H9 (cell line): Measurements from ENCODE around the gene CEACAM4. TPM values are rescaled to one million over a fixed set of nuclear protein-coding genes. Genes with fewer than 3 reads are reported as not detected.

ENCODE experiments used
- DNase-seq: peaks from one replicate; pipeline ENCODE4 v3.0.0-alpha.2; 2017
- H2AFZ ChIP-seq: one replicate; pipeline ENCODE4 v1.6.1; 2013; ENCODE audit warnings: mild to moderate bottlenecking, low read length, control low read depth, moderate library complexity
- H2AK5ac ChIP-seq: 2 replicates; pipeline ENCODE4 v1.6.1; 2013; ENCODE audit warnings: low read length, control low read depth, mixed read lengths; ENCODE audit not compliant: insufficient read length
- H2BK120ac ChIP-seq: one replicate; pipeline ENCODE4 v1.6.1; 2013; ENCODE audit warnings: low read depth, mild to moderate bottlenecking, low read length, control low read depth, inconsistent platforms; ENCODE audit not compliant: poor library complexity, severe bottlenecking
- H2BK12ac ChIP-seq: 2 replicates; pipeline ENCODE4 v1.6.1; 2013; ENCODE audit warnings: low read length, control low read depth, mixed read lengths, low read depth; ENCODE audit not compliant: insufficient read length
- H2BK15ac ChIP-seq: 2 replicates; pipeline ENCODE4 v1.6.1; 2013; ENCODE audit warnings: low read depth, low read length, control low read depth
- H2BK20ac ChIP-seq: one replicate; pipeline ENCODE4 v1.6.1; 2013; ENCODE audit warnings: low read depth, mild to moderate bottlenecking, low read length, control low read depth, inconsistent platforms; ENCODE audit not compliant: poor library complexity, severe bottlenecking
- H2BK5ac ChIP-seq: 2 replicates; pipeline ENCODE4 v1.6.1; 2013; ENCODE audit warnings: low read length, control low read depth, mixed read lengths; ENCODE audit not compliant: insufficient read length
- H3K14ac ChIP-seq: 2 replicates; pipeline ENCODE4 v1.6.1; 2013; ENCODE audit warnings: low read length, control low read depth; ENCODE audit not compliant: insufficient read depth
- H3K18ac ChIP-seq: 2 replicates; pipeline ENCODE4 v1.6.1; 2013; ENCODE audit warnings: low read depth, mild to moderate bottlenecking, mixed read lengths, low read length, control low read depth; ENCODE audit not compliant: insufficient read length
- H3K23ac ChIP-seq: 2 replicates; pipeline ENCODE4 v1.6.1; 2013; ENCODE audit warnings: low read length, control low read depth, mixed read lengths, low read depth; ENCODE audit not compliant: insufficient read length
- H3K23me2 ChIP-seq: 2 replicates; pipeline ENCODE4 v1.6.1; 2013; ENCODE audit warnings: low read depth, mild to moderate bottlenecking, mixed read lengths, low read length, control low read depth; ENCODE audit not compliant: insufficient read length, poor library complexity, severe bottlenecking
- H3K27ac ChIP-seq: 2 replicates; pipeline ENCODE4 v1.5.1; 2013; ENCODE audit warnings: low read length, control low read depth, mixed read lengths, low read depth; ENCODE audit not compliant: insufficient read length
- H3K27me3 ChIP-seq: 2 replicates; pipeline ENCODE4 v1.6.1; 2013; ENCODE audit warnings: low read length, control low read depth, inconsistent platforms; ENCODE audit not compliant: insufficient read depth
- H3K4ac ChIP-seq: 2 replicates; pipeline ENCODE4 v1.6.1; 2013; ENCODE audit warnings: low read depth, mild to moderate bottlenecking, control low read depth, inconsistent platforms, low read length, moderate library complexity
- H3K4me1 ChIP-seq: 2 replicates; pipeline ENCODE4 v1.6.1; 2013; ENCODE audit warnings: low read length, control low read depth, inconsistent platforms; ENCODE audit not compliant: insufficient read depth
- H3K4me2 ChIP-seq: 2 replicates; pipeline ENCODE4 v1.6.1; 2013; ENCODE audit warnings: low read length, control low read depth, mixed read lengths; ENCODE audit not compliant: insufficient read length, insufficient read depth
- H3K56ac ChIP-seq: 2 replicates; pipeline ENCODE4 v1.6.1; 2013; ENCODE audit warnings: low read depth, mild to moderate bottlenecking, mixed read lengths, low read length, control low read depth; ENCODE audit not compliant: insufficient read length
- H3K79me1 ChIP-seq: 2 replicates; pipeline ENCODE4 v1.6.1; 2013; ENCODE audit warnings: low read depth, mild to moderate bottlenecking, moderate library complexity, low read length, control low read depth, inconsistent platforms; ENCODE audit not compliant: insufficient read depth, poor library complexity, severe bottlenecking
- H3K79me2 ChIP-seq: 2 replicates; pipeline ENCODE4 v1.6.1; 2013; ENCODE audit warnings: low read length, control low read depth, inconsistent platforms; ENCODE audit not compliant: insufficient read depth
- H3K9ac ChIP-seq: 2 replicates; pipeline ENCODE4 v1.6.1; 2013; ENCODE audit warnings: low read length, control low read depth, mixed read lengths; ENCODE audit not compliant: insufficient read length; ENCODE audit errors: extremely low read depth
- H3K9me3 ChIP-seq: one replicate; pipeline ENCODE4 v1.6.1; 2013; ENCODE audit warnings: low read depth, low read length, inconsistent platforms; ENCODE audit not compliant: control insufficient read depth
- H3T11ph ChIP-seq: one replicate; pipeline ENCODE4 v1.6.1; 2013; ENCODE audit warnings: mild to moderate bottlenecking, low read length, control low read depth, inconsistent platforms
- H4K20me1 ChIP-seq: one replicate; pipeline ENCODE4 v1.6.1; 2013; ENCODE audit not compliant: control insufficient read depth, insufficient read length, insufficient read depth
- H4K5ac ChIP-seq: 2 replicates; pipeline ENCODE4 v1.6.1; 2013; ENCODE audit warnings: low read depth, mild to moderate bottlenecking, mixed read lengths, low read length, control low read depth; ENCODE audit not compliant: insufficient read length
- H4K8ac ChIP-seq: replicated peaks from 2 replicates; pipeline ENCODE4 v1.6.1; 2013; ENCODE audit warnings: low read length, control low read depth, mixed read lengths, low read depth; ENCODE audit not compliant: insufficient read length
- H4K91ac ChIP-seq: 2 replicates; pipeline ENCODE4 v1.6.1; 2013; ENCODE audit warnings: low read depth, mild to moderate bottlenecking, moderate library complexity, mixed read lengths, low read length, control low read depth; ENCODE audit not compliant: insufficient read length
- H3K27ac Mint-ChIP-seq, 3 experiments: 2 replicates in 2 of 3; 3 replicates in 1 of 3; pipeline ENCODE4 v1.8.0; 2020 to 2021; ENCODE audit warnings: mixed read lengths in 3 of 3, mild to moderate bottlenecking in 1 of 3, moderate library complexity in 1 of 3
- H3K27me3 Mint-ChIP-seq: 2 replicates; pipeline ENCODE4 v1.8.0; 2021; ENCODE audit warnings: low read depth, mild to moderate bottlenecking, moderate library complexity, mixed read lengths
- H3K36me3 Mint-ChIP-seq, 3 experiments: 2 replicates in 2 of 3; 3 replicates in 1 of 3; pipeline ENCODE4 v1.8.0; 2020 to 2021; ENCODE audit warnings: low read depth in 3 of 3, mixed read lengths in 3 of 3; ENCODE audit not compliant: insufficient read depth in 1 of 3
- H3K4me1 Mint-ChIP-seq, 2 experiments: 2 replicates each; pipeline ENCODE4 v1.8.0; 2020; ENCODE audit warnings: mixed read lengths in 2 of 2
- H3K4me3 Mint-ChIP-seq, 2 experiments: 2 replicates in 1 of 2; 3 replicates in 1 of 2; pipeline ENCODE4 v1.8.0; 2020 to 2021; ENCODE audit warnings: mild to moderate bottlenecking in 2 of 2, mixed read lengths in 2 of 2, moderate library complexity in 1 of 2
- H3K9me3 Mint-ChIP-seq, 2 experiments: 2 replicates in 1 of 2; 3 replicates in 1 of 2; pipeline ENCODE4 v1.8.0; 2020; ENCODE audit warnings: mild to moderate bottlenecking in 2 of 2, mixed read lengths in 2 of 2, moderate library complexity in 1 of 2
- CTCF ChIP-seq: fragments of 200-600 bp; sonication (generic); conservative IDR thresholded peaks from 3 replicates; pipeline ENCODE4 v1.8.0; 2021; ENCODE audit warnings: antibody characterized with exemption, mild to moderate bottlenecking
- WGBS: extraction: QIAGEN DNeasy Blood & Tissue Kit; methylation state at CpG from one replicate; pipeline ENCODE4 v1.1.7; 2013; ENCODE audit warnings: missing lambda C conversion rate, low lambda C conversion rate, mixed read lengths; ENCODE audit not compliant: insufficient read length; ENCODE audit errors: extremely low coverage; 5-methylcytosine and 5-hydroxymethylcytosine counted together
- total RNA-seq: library from RNA; stranded (reverse); gene quantifications from 2 replicates; pipeline ENCODE4 v1.2.1, GENCODE V29; 2021

The CEACAM4 gene
- total RNA-seq, 1 experiment from 2014 or later: not detected

- Histone ChIP-seq H3K9me3 (no peaks in the 10 kb centered on the region), H4K91ac (no peak overlapping the region), H2BK12ac (no peak overlapping the region), H2AFZ (no peak overlapping the region), H3K79me1 (no peaks in the 10 kb centered on the region), H3K4me1 (no peaks in the 10 kb centered on the region), H3K27me3 (peaks cover 10% of the 10 kb centered on the region; the same call in 1 of the 2 replicates), H3K56ac (no peak overlapping the region), H3K18ac (no peak overlapping the region), H3K23me2 (no peaks in the 10 kb centered on the region), H2BK120ac (no peak overlapping the region), H4K8ac (no peak overlapping the region), H3K23ac (no peak overlapping the region), H3T11ph (no peak overlapping the region), H3K79me2 (no peaks in the 10 kb centered on the region), H2BK15ac (no peak overlapping the region), H2AK5ac (no peak overlapping the region), H3K4me2 (no peak overlapping the region), H3K27ac (no peak overlapping the region), H4K5ac (no peak overlapping the region), H3K4ac (no peak overlapping the region), H3K14ac (no peak overlapping the region; the same call in 1 of the 2 replicates), H2BK20ac (no peak overlapping the region), H3K9ac (no peak overlapping the region), H4K20me1 (no peaks in the 10 kb centered on the region), H2BK5ac (no peak overlapping the region)
- H3K4me1 Mint-ChIP-seq: no peaks in the 10 kb centered on the region
- no peak overlapping the region for H3K27ac Mint-ChIP-seq
- WGBS: no CpG with 5 or more reads among the region's 11 CpGs
- H3K9me3 Mint-ChIP-seq: peaks cover 47 to 75% of the 10 kb centered on the region in 2 experiments
- H3K4me3 Mint-ChIP-seq: no peak overlapping the region
- TF ChIP-seq CTCF: no peak
- DNase-seq: no peak
- peaks cover 3% of the 10 kb centered on the region for H3K27me3 Mint-ChIP-seq
- H3K36me3 Mint-ChIP-seq: peaks cover 0 to 6% (median 0%) of the 10 kb centered on the region in 3 experiments; a peak in 2 of 7 replicates
Observed at GRCh38 chr19:41569481-41570150, 57.3 kb downstream of the CEACAM4 start.

Other genes with a start within 250 kb of the CEACAM4 start
- 58.7 and 62.1 TPM in 2 replicates for gene EXOSC5, start 229.7 kb downstream of the CEACAM4 start, total RNA-seq
- gene BCKDHA, start 229.3 kb downstream of the CEACAM4 start, total RNA-seq: 21.1 and 28.3 TPM in 2 replicates
- 0.86 and 0.96 TPM in 2 replicates for gene B3GNT8, start 199.7 kb downstream of the CEACAM4 start, total RNA-seq
- gene DMAC2, start 187.2 kb downstream of the CEACAM4 start, total RNA-seq: 70.5 and 74.7 TPM in 2 replicates
- not detected in 2 replicates for gene ERICH4, start 183.9 kb downstream of the CEACAM4 start, total RNA-seq
- not detected in 2 replicates for gene CEACAM21, start 50.9 kb downstream of the CEACAM4 start, total RNA-seq
- gene CEACAM7, start 61.2 kb upstream of the CEACAM4 start, total RNA-seq: not detected in 2 replicates
- not detected in 2 replicates for gene CEACAM5, start 81.6 kb upstream of the CEACAM4 start, total RNA-seq
- gene CEACAM6, start 128.5 kb upstream of the CEACAM4 start, total RNA-seq: not detected in 2 replicates
- gene CEACAM3, start 169.5 kb upstream of the CEACAM4 start, total RNA-seq: not detected in 2 replicates
- gene LYPD4, start 217.6 kb upstream of the CEACAM4 start, total RNA-seq: not detected in 2 replicates
- gene DMRTC2, start 218.0 kb upstream of the CEACAM4 start, total RNA-seq: not detected in 2 replicates
- 3,024 and 3,117 TPM in 2 replicates for gene RPS19, start 233.2 kb upstream of the CEACAM4 start, total RNA-seq